PC-9 (cell line): ENCODE data around the gene XXYLT1. TPM values are rescaled to one million over a fixed set of nuclear protein-coding genes. Genes with fewer than 3 reads are reported as not detected.
"Not testable (repeated sequence)": the region's sequence is repeated elsewhere in the genome, so short reads cannot be mapped to it uniquely, and the experiment has no call there.

Experiments used
- BruUV-seq: library from RNA; stranded (reverse); fragments of 400-500 nt; replicated peaks from 2 replicates; lab custom pipeline; 2021; lab: Mats Ljungman, UMichigan
- CTCF ChIA-PET: fragments of 300-600 bp; sonication (Branson Sonifier 250); formaldehyde crosslinking; loops from one replicate; lab custom pipeline; 2022; ENCODE audit warnings: antibody characterized with exemption; lab: Charles Lee
- POLR2A ChIA-PET: fragments of 300-600 bp; sonication (Branson Sonifier 250); formaldehyde crosslinking; loops from one replicate; lab custom pipeline; 2022; ENCODE audit warnings: antibody characterized with exemption; ENCODE audit not compliant: unreplicated experiment; lab: Charles Lee
- DNase-seq, 2 experiments: peaks; one replicate each; pipeline versions ENCODE4 v3.0.0 to v3.0.0-alpha.2; 2015 to 2022; ENCODE audit warnings: mixed read lengths in 1 of 2
- H2AFZ ChIP-seq: fragments of 200-600 bp; sonication (generic); 2 replicates; pipeline ENCODE4 v1.8.1; 2017; ENCODE audit warnings: antibody characterized with exemption
- H3F3A ChIP-seq: fragments of 200-600 bp; sonication (generic); 2 replicates; pipeline ENCODE4 v1.8.1; 2017; ENCODE audit warnings: antibody characterized with exemption, mild to moderate bottlenecking, low read depth; ENCODE audit not compliant: insufficient read depth
- H3K27ac ChIP-seq: fragments of 200-600 bp; sonication (generic); 2 replicates; pipeline ENCODE4 v1.6.1; 2016; ENCODE audit warnings: mixed run types
- H3K27me3 ChIP-seq: fragments of 200-600 bp; sonication (generic); 2 replicates; pipeline ENCODE4 v1.6.1; 2016; ENCODE audit warnings: low read depth, mixed run types; ENCODE audit not compliant: insufficient read depth
- H3K36me3 ChIP-seq: fragments of 200-600 bp; sonication (generic); 2 replicates; pipeline ENCODE4 v1.6.1; 2016; ENCODE audit warnings: low read depth, mixed run types
- H3K4me1 ChIP-seq: fragments of 200-600 bp; sonication (generic); replicated peaks from 2 replicates; pipeline ENCODE4 v1.6.1; 2016; ENCODE audit warnings: mixed run types; ENCODE audit not compliant: insufficient read depth
- H3K4me2 ChIP-seq: fragments of 200-600 bp; sonication (generic); 2 replicates; pipeline ENCODE4 v1.6.1; 2017; ENCODE audit warnings: mixed run types
- H3K4me3 ChIP-seq: fragments of 200-600 bp; sonication (generic); 2 replicates; pipeline ENCODE4 v1.6.1; 2016; ENCODE audit warnings: mixed run types
- H3K79me2 ChIP-seq: fragments of 200-600 bp; sonication (generic); 2 replicates; pipeline ENCODE4 v1.6.1; 2017; ENCODE audit warnings: low read depth, mixed run types
- H3K9me2 ChIP-seq: fragments of 200-600 bp; sonication (generic); 2 replicates; pipeline ENCODE4 v1.8.1; 2017; ENCODE audit warnings: mild to moderate bottlenecking; ENCODE audit not compliant: insufficient read depth
- H3K9me3 ChIP-seq: fragments of 200-600 bp; sonication (generic); 2 replicates; pipeline ENCODE4 v1.8.1; 2016; ENCODE audit warnings: low read depth; ENCODE audit not compliant: insufficient read depth
- H4K20me1 ChIP-seq: fragments of 200-600 bp; sonication (generic); 2 replicates; pipeline ENCODE4 v1.8.1; 2017; ENCODE audit not compliant: insufficient read depth
- EZH2 ChIP-seq: fragments of 200-600 bp; sonication (generic); IDR thresholded peaks from 2 replicates; pipeline ENCODE4 v1.8.0; 2017; ENCODE audit warnings: antibody characterized with exemption, low read depth
- intact Hi-C: fragments of 100-400 bp; cut with micrococcal nuclease; formaldehyde crosslinking; loops from one replicate; pipeline ENCODE4 v1.10.0; 2022; ENCODE audit not compliant: unreplicated experiment
- total RNA-seq: library from RNA; stranded (reverse); gene quantifications from 2 replicates; pipeline ENCODE4 v1.2.3, GENCODE V29; 2021
- TF ChIP-seq, protein P1 (sequence below): fragments of 200-600 bp; sonication (generic); conservative IDR thresholded peaks from 2 replicates; pipeline ENCODE4 v1.6.1; 2017; ENCODE audit warnings: mixed run types, antibody characterized with exemption, mild to moderate bottlenecking, moderate library complexity

XXYLT1 gene
- total RNA-seq, 1 experiment from 2014 or later: 13.3 TPM

DNA sequence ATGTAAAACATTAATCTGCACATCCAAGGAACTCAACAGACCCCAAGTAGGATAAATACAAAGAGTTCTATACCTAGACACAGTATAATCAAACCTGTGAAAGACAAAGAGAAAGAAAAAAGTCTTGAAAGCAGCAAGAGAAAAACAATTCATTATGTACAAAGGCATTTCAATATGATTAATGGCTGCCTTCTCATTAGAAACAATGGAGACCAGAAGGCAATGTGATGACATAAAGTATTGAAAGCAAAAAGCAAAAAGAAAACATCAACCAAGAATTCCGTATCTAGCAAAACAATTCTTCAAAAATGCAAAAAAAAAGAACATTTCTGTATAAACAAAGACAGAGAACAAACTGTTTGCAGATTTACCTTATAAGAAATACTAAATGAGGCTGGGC is 81.1 kb downstream of the XXYLT1 start:
- H3K9me2 ChIP-seq: 0 out of 2 replicates have a peak, but pooled peaks cover 3% of the 10 kb centered on the region
- H3K4me3 ChIP-seq: no peak overlapping the region
- no peaks in the 10 kb centered on the region for H4K20me1 ChIP-seq
- peaks cover 12% of the 10 kb centered on the region for H3F3A ChIP-seq
- POLR2A ChIA-PET: no interaction called here
- H3K27me3 ChIP-seq: no peaks in the 10 kb centered on the region
- CTCF ChIA-PET: no interaction called here
- no peak overlapping the region for H3K4me2 ChIP-seq
- no peaks in the 10 kb centered on the region for H3K36me3 ChIP-seq
- H3K79me2 ChIP-seq: no peaks in the 10 kb centered on the region
- intact Hi-C loops: loop anchor here (5.0 kb wide), 2 partner anchors 158 to 518 kb away; partner anchors contain the start of gene LSG1
- no peak overlapping the region for H2AFZ ChIP-seq
- H3K27ac ChIP-seq: no peak overlapping the region
- H3K4me1 ChIP-seq: peaks cover 18% of the 10 kb centered on the region
- TF ChIP-seq EZH2: no peak
- TF ChIP-seq, protein P1, sequence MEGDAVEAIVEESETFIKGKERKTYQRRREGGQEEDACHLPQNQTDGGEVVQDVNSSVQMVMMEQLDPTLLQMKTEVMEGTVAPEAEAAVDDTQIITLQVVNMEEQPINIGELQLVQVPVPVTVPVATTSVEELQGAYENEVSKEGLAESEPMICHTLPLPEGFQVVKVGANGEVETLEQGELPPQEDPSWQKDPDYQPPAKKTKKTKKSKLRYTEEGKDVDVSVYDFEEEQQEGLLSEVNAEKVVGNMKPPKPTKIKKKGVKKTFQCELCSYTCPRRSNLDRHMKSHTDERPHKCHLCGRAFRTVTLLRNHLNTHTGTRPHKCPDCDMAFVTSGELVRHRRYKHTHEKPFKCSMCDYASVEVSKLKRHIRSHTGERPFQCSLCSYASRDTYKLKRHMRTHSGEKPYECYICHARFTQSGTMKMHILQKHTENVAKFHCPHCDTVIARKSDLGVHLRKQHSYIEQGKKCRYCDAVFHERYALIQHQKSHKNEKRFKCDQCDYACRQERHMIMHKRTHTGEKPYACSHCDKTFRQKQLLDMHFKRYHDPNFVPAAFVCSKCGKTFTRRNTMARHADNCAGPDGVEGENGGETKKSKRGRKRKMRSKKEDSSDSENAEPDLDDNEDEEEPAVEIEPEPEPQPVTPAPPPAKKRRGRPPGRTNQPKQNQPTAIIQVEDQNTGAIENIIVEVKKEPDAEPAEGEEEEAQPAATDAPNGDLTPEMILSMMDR: no peak
- peaks cover 13% of the 10 kb centered on the region for H3K9me3 ChIP-seq
- no TSS peak for BruUV-seq
- DNase-seq: no peak

DNA sequence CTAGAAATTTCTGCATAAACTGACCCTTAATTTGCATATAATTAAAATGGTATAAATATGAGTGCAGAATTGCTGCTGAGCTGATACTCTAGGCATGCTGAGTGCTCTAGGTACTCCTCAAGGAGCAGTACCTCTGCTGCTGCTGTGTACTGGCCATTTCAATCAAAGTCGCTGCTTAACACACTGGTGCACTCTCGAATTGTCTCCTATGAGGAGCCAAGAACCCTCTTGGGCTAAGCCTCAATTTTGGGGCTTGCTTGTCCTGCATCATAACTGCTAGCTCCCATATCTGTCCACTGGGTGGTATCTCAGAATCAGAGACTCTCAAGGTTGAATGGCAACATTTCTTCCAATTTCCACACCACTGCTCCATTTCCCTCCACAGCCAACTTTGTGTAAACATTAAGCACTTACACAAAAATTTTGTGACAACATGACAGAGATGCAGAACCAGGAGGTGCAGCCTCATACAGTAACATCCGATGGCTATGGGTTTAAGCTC is 82.5 kb downstream of the XXYLT1 start:
- H3K36me3 ChIP-seq: no peaks in the 10 kb centered on the region
- H3K79me2 ChIP-seq: no peaks in the 10 kb centered on the region

DNA sequence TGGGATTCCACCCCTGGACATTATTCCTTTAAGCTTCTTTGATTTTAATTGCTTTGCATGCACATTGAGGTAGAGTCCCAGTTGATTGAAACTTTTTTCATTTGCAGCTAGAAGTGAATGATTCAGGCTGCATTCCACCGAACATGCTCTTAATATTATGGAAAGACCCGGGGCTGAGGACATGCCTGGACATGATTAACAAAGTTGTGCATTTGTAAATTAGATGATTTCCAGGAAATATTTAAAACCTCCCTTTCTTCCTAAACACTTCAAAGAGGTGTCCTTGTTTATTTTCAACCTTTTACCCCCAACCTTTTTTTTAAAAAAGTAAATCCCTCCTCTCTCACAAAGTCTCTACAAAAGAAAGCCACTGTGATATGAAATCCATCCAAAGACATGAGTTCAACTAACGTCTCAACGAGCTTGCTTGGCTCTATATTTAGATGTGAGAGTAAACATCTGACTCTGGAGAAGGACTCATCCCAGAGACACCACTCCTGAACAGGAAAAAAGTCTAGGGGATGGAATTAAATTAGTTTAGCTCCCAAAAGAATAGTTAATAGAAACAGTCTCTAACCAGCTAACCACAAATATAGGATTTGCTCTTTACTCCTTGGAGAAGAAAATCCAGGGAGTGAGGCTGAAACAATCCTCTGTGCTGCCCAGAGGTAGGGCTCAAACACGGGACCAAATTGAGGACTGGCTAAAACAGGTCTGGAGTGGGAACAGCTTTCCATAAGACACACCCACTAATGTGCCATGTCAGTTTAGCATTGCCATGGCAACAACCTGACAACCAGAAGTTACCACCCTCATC is 83.1 kb downstream of the XXYLT1 start:
- H3K9me3 ChIP-seq: peaks cover 13% of the 10 kb centered on the region
- no peak overlapping the region for H3K27ac ChIP-seq
- DNase-seq: no peak
- no peaks in the 10 kb centered on the region for H3K27me3 ChIP-seq
- ChIA-PET POLR2A (no interaction called here), CTCF (no interaction called here)
- H3K79me2 ChIP-seq: no peaks in the 10 kb centered on the region
- H3K4me2 ChIP-seq: no peak overlapping the region
- H3K4me3 ChIP-seq: no peak overlapping the region
- TF ChIP-seq EZH2: no peak
- TF ChIP-seq, protein P1: no peak
- no peaks in the 10 kb centered on the region for H3K36me3 ChIP-seq
- H3F3A ChIP-seq: peaks cover 12% of the 10 kb centered on the region
- no TSS peak for BruUV-seq
- H4K20me1 ChIP-seq: no peaks in the 10 kb centered on the region
- H3K4me1 ChIP-seq: peaks cover 23% of the 10 kb centered on the region
- H2AFZ ChIP-seq: no peak overlapping the region
- H3K9me2 ChIP-seq: no peaks in the 10 kb centered on the region
- intact Hi-C loops: loop anchor here (5.0 kb wide), 2 partner anchors 156 to 516 kb away; partner anchors contain the start of gene LSG1

More for the DNA sequence above, 82.5 kb downstream of the XXYLT1 start:
- Histone ChIP-seq H3K9me2 (no peaks in the 10 kb centered on the region), H2AFZ (no peak overlapping the region), H3F3A (peaks cover 12% of the 10 kb centered on the region), H3K4me1 (peaks cover 23% of the 10 kb centered on the region), H3K9me3 (peaks cover 13% of the 10 kb centered on the region), H3K27ac (no peak overlapping the region), H3K27me3 (no peaks in the 10 kb centered on the region), H3K4me2 (no peak overlapping the region), H4K20me1 (no peaks in the 10 kb centered on the region), H3K4me3 (no peak overlapping the region)
- POLR2A ChIA-PET: no interaction called here
- DNase-seq: no peak
- BruUV-seq: no TSS peak
- CTCF ChIA-PET: no interaction called here
- intact Hi-C loops: loop anchor here (5.0 kb wide), 2 partner anchors 156 to 516 kb away; partner anchors contain the start of gene LSG1
- TF ChIP-seq, protein P1: no peak
- no peak for TF ChIP-seq EZH2

DNA sequence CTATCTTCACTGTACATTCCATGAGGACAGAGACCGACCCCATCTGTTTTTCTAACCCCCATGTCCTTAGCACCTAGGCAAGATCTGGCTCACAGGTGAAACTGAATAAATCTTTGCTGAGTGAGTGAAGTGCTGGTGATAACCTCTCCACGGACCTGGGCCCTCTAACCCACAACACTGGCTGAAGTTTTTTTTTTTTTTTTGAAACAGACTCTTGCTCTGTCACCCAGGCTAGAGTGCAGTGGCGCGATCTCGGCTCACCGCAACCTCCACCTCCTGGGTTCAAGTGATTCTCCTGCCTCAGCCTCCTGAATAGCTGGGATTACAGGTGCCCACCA is 84.3 kb downstream of the XXYLT1 start:
- H3K9me2 ChIP-seq, H3K4me3 ChIP-seq, BruUV-seq, H3K9me3 ChIP-seq, H3K4me2 ChIP-seq, POLR2A ChIA-PET, H3K27ac ChIP-seq, H3K36me3 ChIP-seq, DNase-seq, H3K27me3 ChIP-seq, H2AFZ ChIP-seq, H4K20me1 ChIP-seq, H3K79me2 ChIP-seq: not testable (repeated sequence)
- H3K4me1 ChIP-seq: peaks cover 23% of the 10 kb centered on the region
- H3F3A ChIP-seq: peaks cover 12% of the 10 kb centered on the region
- CTCF ChIA-PET: interaction anchor here (0.6 to 0.7 kb wide), 4 partner anchors 197 to 504 kb away, joined by 3 to 10 read pairs (median 6); no protein-coding TSS in a partner anchor
- intact Hi-C loops: loop anchor here (5.0 kb wide), 2 partner anchors 154 to 514 kb away; partner anchors contain the start of gene LSG1
